A172 (cell line): ENCODE measurements around the gene POLE. TPM values are rescaled to one million over a fixed set of nuclear protein-coding genes. Genes with fewer than 3 reads are reported as not detected.

ENCODE experiments used
- DNase-seq: peaks from one replicate; pipeline ENCODE4 v3.0.0-alpha.2; 2015; ENCODE audit warnings: low spot score
- total RNA-seq: library from RNA; depleted of rRNA; stranded (reverse); fragments of >200 nt; shearing (Covaris generic); gene quantifications from 2 replicates; pipeline ENCODE4 v1.2.3, GENCODE V29; 2014

Gene POLE
- total RNA-seq, 1 experiment from 2014 or later: 25.6 TPM

GRCh38 chr12:132653567-132654290, 33.4 kb downstream of the POLE start:
- DNase-seq: no peak

GRCh38 chr12:132651444-132652100, 35.6 kb downstream of the POLE start:
- DNase-seq: no peak

GRCh38 chr12:132649226-132649945, 37.8 kb downstream of the POLE start:
- no peak for DNase-seq

- no peak for DNase-seq
Measured at GRCh38 chr12:132648616-132649225, 38.4 kb downstream of the POLE start.

- no peak for DNase-seq
Measured at GRCh38 chr12:132647858-132648257, 39.3 kb downstream of the POLE start.

- no peak for DNase-seq
Measured at GRCh38 chr12:132646850-132647249, 40.3 kb downstream of the POLE start.

- no peak for DNase-seq
Measured at GRCh38 chr12:132642846-132643835, 44.0 kb downstream of the POLE start.

- DNase-seq: no peak
Measured at GRCh38 chr12:132641811-132642650, 45.1 kb downstream of the POLE start.

- no peak for DNase-seq
Measured at GRCh38 chr12:132640936-132641335, 46.2 kb downstream of the POLE start.

- no peak for DNase-seq
Measured at GRCh38 chr12:132639956-132640520, 47.1 kb downstream of the POLE start.

- peak; percentile 27 for DNase-seq
Measured at GRCh38 chr12:132638541-132639408, 48.4 kb downstream of the POLE start.

GRCh38 chr12:132637811-132638210, 49.3 kb downstream of the POLE start:
- no peak for DNase-seq

GRCh38 chr12:132635076-132635955, 51.8 kb downstream of the POLE start:
- DNase-seq: no peak

GRCh38 chr12:132634411-132634990, 52.6 kb downstream of the POLE start:
- DNase-seq: no peak

GRCh38 chr12:132633901-132634300, 53.2 kb downstream of the POLE start:
- DNase-seq: no peak

- no peak for DNase-seq
Measured at GRCh38 chr12:132633398-132633797, 53.7 kb downstream of the POLE start.

- no peak for DNase-seq
Measured at GRCh38 chr12:132632521-132633228, 54.5 kb downstream of the POLE start.
